Gastrocnemius medialis (tissue), 4 donors: ENCODE data around the gene EIF3F.

Source experiments
- CTCF ChIP-seq, 5 experiments: fragments of 450-650 bp in 3 of 5; fragments of 200-600 bp in 2 of 5; sonication (generic) in 2 of 5; IDR thresholded peaks in 4 of 5; conservative IDR thresholded peaks in 1 of 5; 1 replicate in 4 of 5; 2 replicates in 1 of 5; pipeline ENCODE4 v1.5.1; 2016 to 2019; ENCODE audit warnings: antibody characterized with exemption in 5 of 5, mild to moderate bottlenecking in 3 of 5, moderate library complexity in 3 of 5
- POLR2A ChIP-seq, 2 donors: fragments of 450-650 bp; IDR thresholded peaks; one replicate each; pipeline ENCODE4 v1.6.1; 2017; ENCODE audit warnings: antibody characterized with exemption in 2 of 2, mild to moderate bottlenecking in 2 of 2, moderate library complexity in 2 of 2

- TF ChIP-seq CTCF (IDR thresholded peaks at IDR 0.05 in 4 of 5, conservative IDR thresholded peaks at IDR 0.05 in 1 of 5) = no peak
- no peak for TF ChIP-seq POLR2A (IDR thresholded peaks at IDR 0.05)
These were observed 14.1 kb upstream of the EIF3F start for GRCh38 chr11:7973011-7973410.
